HepG2 (cell line): ENCODE results near the gene COQ7. TPM values are rescaled to one million over a fixed set of nuclear protein-coding genes. Genes with fewer than 3 reads are reported as not detected.
A peak's percentile ranks its signal among the peaks of the same experiment; 100 is the strongest.

Experiments used
- ATF3 ChIP-seq: sonication (generic); formaldehyde crosslinking; IDR thresholded peaks from 2 replicates; pipeline ENCODE4 v1.4.0; 2020; ENCODE audit warnings: missing genetic modification reagents
- ETV6 ChIP-seq: sonication (generic); formaldehyde crosslinking; conservative IDR thresholded peaks from 2 replicates; pipeline ENCODE4 v1.4.0; 2020; ENCODE audit warnings: missing genetic modification reagents
- HES4 ChIP-seq: sonication (generic); formaldehyde crosslinking; IDR thresholded peaks from 2 replicates; pipeline ENCODE4 v1.9.0; 2021; ENCODE audit warnings: mild to moderate bottlenecking, missing genetic modification reagents, borderline replicate concordance
- MED13 ChIP-seq: sonication (generic); formaldehyde crosslinking; IDR thresholded peaks from 2 replicates; pipeline ENCODE4 v1.5.0; 2020; ENCODE audit warnings: missing genetic modification reagents
- NFIB ChIP-seq: sonication (generic); formaldehyde crosslinking; IDR thresholded peaks from 2 replicates; pipeline ENCODE4 v1.9.0; 2021; ENCODE audit warnings: missing genetic modification reagents, mild to moderate bottlenecking, borderline replicate concordance
- PBX3 ChIP-seq: sonication (generic); formaldehyde crosslinking; IDR thresholded peaks from 2 replicates; pipeline ENCODE4 v1.8.1; 2023; ENCODE audit warnings: missing genetic modification reagents, inconsistent platforms, borderline replicate concordance
- POLR2A ChIP-seq, 2 experiments: IDR thresholded peaks; 2 replicates each; pipeline ENCODE4 v1.6.1; 2011; ENCODE audit warnings: low read depth in 2 of 2, low read length in 2 of 2, mild to moderate bottlenecking in 1 of 2, moderate library complexity in 1 of 2; ENCODE audit not compliant: insufficient read depth in 1 of 2
- RAD21 ChIP-seq: fragments of 450-650 bp; formaldehyde crosslinking; IDR thresholded peaks from 2 replicates; pipeline ENCODE4 v1.5.0; 2020; ENCODE audit warnings: mild to moderate bottlenecking
- SETDB1 ChIP-seq: sonication (generic); formaldehyde crosslinking; IDR thresholded peaks from 2 replicates; pipeline ENCODE4 v1.5.1; 2020; ENCODE audit warnings: missing genetic modification reagents, mild to moderate bottlenecking, borderline replicate concordance
- TEF ChIP-seq: sonication (generic); formaldehyde crosslinking; IDR thresholded peaks from 2 replicates; pipeline ENCODE4 v1.5.0; 2020; ENCODE audit warnings: missing genetic modification reagents
- ZBTB2 ChIP-seq: sonication (generic); formaldehyde crosslinking; IDR thresholded peaks from 2 replicates; pipeline ENCODE4 v1.8.0; 2022; ENCODE audit warnings: low read depth, missing genetic modification reagents
- ZHX1 ChIP-seq: sonication (generic); formaldehyde crosslinking; IDR thresholded peaks from 2 replicates; pipeline ENCODE4 v1.8.1; 2022; ENCODE audit warnings: low read depth, mild to moderate bottlenecking, missing genetic modification reagents
- ZNF121 ChIP-seq: sonication (generic); formaldehyde crosslinking; IDR thresholded peaks from 2 replicates; pipeline ENCODE4 v1.5.0; 2020; ENCODE audit warnings: mild to moderate bottlenecking, missing genetic modification reagents
- ZNF142 ChIP-seq: sonication (generic); formaldehyde crosslinking; IDR thresholded peaks from 2 replicates; pipeline ENCODE4 v1.4.0; 2020; ENCODE audit warnings: missing genetic modification reagents
- ZNF547 ChIP-seq: sonication (generic); formaldehyde crosslinking; IDR thresholded peaks from 2 replicates; pipeline ENCODE4 v1.5.1; 2020; ENCODE audit warnings: mild to moderate bottlenecking, missing genetic modification reagents
- polyA plus RNA-seq, 8 experiments: library from polyadenylated mRNA; depleted of rRNA in 3 of 8; stranded (reverse) in 7 of 8; unstranded in 1 of 8; fragments of >200 nt; fragmentation: Illumina TruSeq in 4 of 8; extraction: Trizol in 4 of 8; gene quantifications; 2 replicates each; pipeline versions ENCODE4 v1.2.1 to v1.2.3, GENCODE V29; 2011 to 2016; ENCODE audit warnings: low read depth in 4 of 8, missing spikeins in 1 of 8, mixed read lengths in 1 of 8; ENCODE audit not compliant: insufficient read depth in 1 of 8
- total RNA-seq, 5 experiments: library from RNA; depleted of rRNA; stranded (reverse); fragments of >200 nt; fragmentation: Illumina TruSeq; extraction: Trizol; gene quantifications; 2 replicates each; pipeline ENCODE4 v1.2.3, GENCODE V29; 2016; ENCODE audit warnings: low read depth in 1 of 5

COQ7 gene
- total and polyA plus RNA-seq, 2 of the 13 experiments (the other 11 are each of a cell fraction or from before 2014, with no cell fraction given), result 20.1 to 45.7 TPM

GRCh38 chr16:19093631-19094541 is 26.5 kb downstream of the COQ7 start (continued):
- TF ChIP-seq ZBTB2 (CRISPR knock-in tag), result no peak
- no peak for TF ChIP-seq SETDB1
- no peak for TF ChIP-seq ATF3 (CRISPR knock-in tag)
- TF ChIP-seq ZHX1 (CRISPR knock-in tag), result 0 out of 2 replicates have a peak, but pooled peaks have one; percentile 27
- no peak for TF ChIP-seq NFIB
- no peak for TF ChIP-seq POLR2A (IDR thresholded peaks at IDR 0.05; ENCODE audit: insufficient read depth in 1 of 2, low read depth in 2 of 2, low read length in 2 of 2)
- TF ChIP-seq TEF (CRISPR knock-in tag), result no peak
- TF ChIP-seq ZNF547 (CRISPR knock-in tag), result 0 out of 2 replicates have a peak, but pooled peaks have one; percentile 13
- TF ChIP-seq PBX3, result no peak
- TF ChIP-seq MED13 (CRISPR knock-in tag), result no peak
- TF ChIP-seq HES4 (CRISPR knock-in tag), result no peak
- TF ChIP-seq ETV6 (CRISPR knock-in tag), result no peak
- no peak for TF ChIP-seq RAD21 (CRISPR knock-in tag)
- no peak for TF ChIP-seq ZNF142
- no peak for TF ChIP-seq ZNF121 (CRISPR knock-in tag)
